GM21526 (cell line): ENCODE results near the gene SRD5A1.

Experiments used
- ATAC-seq: cut with Tn5 transposase; IDR thresholded peaks from one replicate; pipeline ENCODE4 v1.9.1; 2021; ENCODE audit warnings: moderate library complexity; ENCODE audit not compliant: unreplicated experiment, low FRiP score

SRD5A1 gene

GRCh38 chr5:6680922-6681321, 47.7 kb downstream of the SRD5A1 start:
- ATAC-seq, result no peak

- ATAC-seq, result no peak
Observed at GRCh38 chr5:6681682-6682081, 48.4 kb downstream of the SRD5A1 start.

DNA sequence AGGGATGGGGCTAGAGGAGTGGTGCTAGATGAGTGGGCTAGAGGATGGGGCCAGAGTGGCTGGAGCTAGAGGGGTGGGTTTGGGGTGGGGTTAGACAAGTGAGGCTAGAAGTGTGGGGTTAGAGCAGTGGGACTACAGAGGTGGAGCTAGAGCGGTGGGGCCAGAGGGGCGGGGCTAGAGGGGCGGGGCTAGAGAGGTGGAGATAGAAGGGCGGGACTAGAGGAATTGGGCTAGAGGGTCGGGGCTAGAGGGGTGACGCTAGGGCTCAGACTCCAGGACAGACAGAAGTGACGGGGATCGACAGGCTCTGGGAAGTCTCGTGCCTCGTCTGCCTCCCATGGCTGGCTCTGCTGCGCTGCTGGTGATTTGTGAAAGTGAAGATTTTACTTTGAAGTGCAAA, 49.0 kb downstream of the SRD5A1 start:
- no peak for ATAC-seq

DNA sequence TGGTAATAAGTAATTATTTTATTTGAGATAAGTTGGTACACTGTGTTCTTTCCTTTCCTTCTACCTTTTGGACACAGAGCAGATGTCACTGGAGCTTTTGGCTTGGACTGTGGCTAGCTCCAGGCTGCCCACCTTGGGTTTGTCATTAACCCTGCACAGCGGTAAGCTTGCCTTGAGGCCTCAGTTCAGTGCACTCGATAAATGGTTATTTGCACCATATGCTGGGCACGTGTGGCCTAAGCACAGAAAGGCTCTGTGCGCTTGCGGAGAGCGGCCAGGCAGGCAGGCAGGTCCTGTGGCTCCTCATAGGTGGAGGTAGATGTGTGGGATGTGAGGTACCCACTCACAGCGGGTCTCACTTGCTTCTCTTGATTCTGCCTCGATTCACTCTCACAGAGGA, 50.0 kb downstream of the SRD5A1 start:
- ATAC-seq, result no peak

GRCh38 chr5:6684075-6684474, 50.8 kb downstream of the SRD5A1 start:
- no peak for ATAC-seq

DNA sequence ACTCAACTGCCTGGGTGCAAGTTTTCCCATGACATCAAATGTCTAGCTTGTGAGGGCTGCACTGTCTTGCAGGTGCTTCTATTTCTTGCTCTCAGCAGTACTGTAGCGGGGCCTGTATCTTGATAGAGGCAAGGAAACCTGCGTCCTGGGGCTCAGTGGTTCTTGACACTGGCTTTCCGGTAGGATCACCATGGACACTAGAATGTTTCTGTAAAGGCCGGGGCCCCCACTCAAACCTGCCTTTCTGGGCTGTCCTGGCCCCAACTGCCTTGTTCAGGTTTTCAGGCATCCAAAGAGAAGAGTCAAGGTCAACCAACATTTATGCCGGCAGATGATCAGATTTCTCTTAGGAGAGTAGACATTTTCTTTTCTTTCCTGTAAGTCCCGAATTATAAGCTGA, 53.3 kb downstream of the SRD5A1 start:
- no peak for ATAC-seq

DNA sequence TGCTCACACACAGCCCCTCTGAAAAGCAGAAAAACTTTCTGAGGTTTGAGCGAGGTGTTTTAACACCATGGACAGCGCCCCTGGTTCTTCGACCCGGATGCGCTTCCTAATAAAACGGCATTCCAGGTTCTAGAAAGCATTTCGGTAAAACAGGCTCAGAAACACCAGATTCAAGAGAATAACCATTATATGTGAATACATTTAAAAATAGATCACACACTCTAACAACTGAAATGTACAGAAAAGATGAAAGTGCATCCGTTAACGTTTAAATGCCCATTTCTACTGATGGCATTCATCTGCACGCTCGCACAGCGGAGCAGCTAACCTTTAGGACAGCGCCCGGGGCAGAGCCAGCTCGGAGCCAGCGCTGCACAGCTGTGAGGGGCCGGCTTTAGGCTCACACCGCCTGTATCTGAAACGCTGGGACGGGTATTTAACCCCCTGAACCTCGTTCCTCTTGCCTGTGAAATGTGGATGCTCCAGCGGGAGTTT, 53.7 kb downstream of the SRD5A1 start:
- no peak for ATAC-seq

- no peak for ATAC-seq
Observed at GRCh38 chr5:6687505-6687904, 54.3 kb downstream of the SRD5A1 start.

- no peak for ATAC-seq
Observed at GRCh38 chr5:6692906-6693305, 59.7 kb downstream of the SRD5A1 start.

- no peak for ATAC-seq
Observed at GRCh38 chr5:6698696-6699095, 65.5 kb downstream of the SRD5A1 start.

GRCh38 chr5:6699357-6699756, 66.1 kb downstream of the SRD5A1 start:
- ATAC-seq, result no peak

DNA sequence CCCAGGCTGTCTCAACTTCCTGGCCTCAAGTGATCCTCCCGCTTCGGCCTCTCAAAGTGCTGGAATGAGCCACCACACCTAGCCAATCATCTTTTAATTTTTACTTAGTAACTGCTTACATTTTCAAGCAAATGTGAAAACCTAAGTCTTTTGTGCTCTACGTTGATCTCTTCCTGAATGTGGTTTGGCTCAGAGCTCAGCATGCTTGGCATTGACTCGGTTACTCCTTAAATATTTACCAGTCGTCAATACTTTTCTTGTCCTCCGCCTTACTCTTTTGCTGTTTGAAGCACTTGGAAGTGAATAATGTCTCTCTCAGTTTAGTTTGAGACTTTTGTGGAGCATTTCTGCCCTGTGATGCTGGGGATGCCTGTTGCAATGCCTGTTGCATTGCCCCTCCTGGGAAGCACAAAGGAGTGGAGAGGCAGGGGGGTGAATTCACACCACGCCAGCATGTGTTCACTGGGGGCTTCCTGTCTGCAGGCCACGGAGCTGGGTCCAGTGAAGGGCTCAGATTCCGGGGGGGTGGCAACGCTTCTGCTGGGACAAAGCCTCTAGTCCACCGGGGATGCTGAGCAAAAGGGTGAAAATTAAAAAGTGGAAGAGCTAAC, 66.9 kb downstream of the SRD5A1 start:
- ATAC-seq, result no peak

DNA sequence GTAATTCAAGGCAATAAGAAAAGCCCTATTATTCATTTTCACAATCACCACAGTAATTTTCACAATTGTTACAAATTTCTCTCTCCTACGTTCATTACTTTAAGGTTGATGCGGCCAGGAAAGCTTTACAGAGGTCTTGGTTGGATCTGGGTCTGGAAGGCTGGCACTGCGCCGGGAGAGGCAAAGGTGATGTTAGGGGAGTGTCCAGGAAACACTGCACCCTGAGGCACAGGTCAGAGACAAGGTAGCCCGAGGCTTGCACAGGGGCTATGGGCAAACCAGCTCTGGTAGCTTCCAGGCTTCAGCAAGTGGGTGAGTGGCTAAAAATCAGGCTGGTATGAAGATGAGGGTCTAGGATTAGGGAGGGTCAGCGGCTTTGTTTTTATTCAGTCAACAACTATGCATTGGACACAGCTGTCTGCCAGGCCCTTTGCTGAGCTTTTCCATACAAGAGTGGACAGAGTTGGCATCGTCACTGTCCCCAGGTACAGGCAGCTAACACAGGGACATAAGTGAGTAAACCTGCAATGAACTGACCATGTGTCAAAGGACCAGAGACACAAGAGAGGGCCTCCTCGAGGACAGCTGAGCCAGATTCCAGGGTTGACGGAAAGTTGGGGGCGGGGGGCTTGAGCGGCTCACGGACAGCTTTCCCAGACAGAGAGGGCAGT, 67.6 kb downstream of the SRD5A1 start:
- no peak for ATAC-seq

DNA sequence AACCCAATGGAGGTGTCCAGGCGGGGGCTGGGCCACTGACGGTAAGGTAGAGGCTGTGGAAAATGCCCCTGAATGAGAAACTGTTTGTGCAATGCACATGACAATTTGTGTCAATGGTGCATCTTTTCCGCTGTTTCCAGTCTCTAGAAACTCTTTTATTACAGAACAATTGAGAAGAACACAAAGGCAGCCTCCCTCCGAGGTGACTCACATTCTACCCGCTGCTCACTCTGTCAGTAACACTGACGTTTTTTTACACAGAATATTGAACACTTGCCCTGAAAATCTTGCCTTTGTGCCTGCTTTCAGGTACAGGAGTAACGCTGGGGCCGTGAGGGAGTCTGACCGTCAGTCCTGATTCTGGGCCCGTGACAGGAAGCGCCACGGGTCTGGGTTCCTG, 68.3 kb downstream of the SRD5A1 start:
- ATAC-seq, result no peak

GRCh38 chr5:6702633-6703032, 69.4 kb downstream of the SRD5A1 start:
- no peak for ATAC-seq

DNA sequence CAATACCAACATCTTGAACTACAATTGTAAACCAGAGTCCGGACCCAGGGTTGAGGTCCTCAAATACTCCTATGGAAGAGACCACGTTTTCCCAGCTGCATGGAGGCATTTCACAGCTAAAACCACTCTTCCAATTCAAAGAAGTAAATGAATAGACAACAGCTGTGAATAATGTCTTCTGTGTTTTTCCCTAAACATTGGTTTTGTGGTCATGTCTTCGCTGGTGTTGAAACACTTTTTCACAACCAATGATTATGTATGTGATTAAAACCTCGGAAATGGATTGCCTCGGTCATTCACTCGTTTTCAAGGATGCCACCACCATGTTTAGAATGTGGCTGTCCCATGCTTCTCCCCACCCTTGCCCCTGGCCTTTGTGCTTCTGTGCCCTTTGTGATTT, 70.6 kb downstream of the SRD5A1 start:
- no peak for ATAC-seq

GRCh38 chr5:6704361-6704851, 71.2 kb downstream of the SRD5A1 start:
- no peak for ATAC-seq

DNA sequence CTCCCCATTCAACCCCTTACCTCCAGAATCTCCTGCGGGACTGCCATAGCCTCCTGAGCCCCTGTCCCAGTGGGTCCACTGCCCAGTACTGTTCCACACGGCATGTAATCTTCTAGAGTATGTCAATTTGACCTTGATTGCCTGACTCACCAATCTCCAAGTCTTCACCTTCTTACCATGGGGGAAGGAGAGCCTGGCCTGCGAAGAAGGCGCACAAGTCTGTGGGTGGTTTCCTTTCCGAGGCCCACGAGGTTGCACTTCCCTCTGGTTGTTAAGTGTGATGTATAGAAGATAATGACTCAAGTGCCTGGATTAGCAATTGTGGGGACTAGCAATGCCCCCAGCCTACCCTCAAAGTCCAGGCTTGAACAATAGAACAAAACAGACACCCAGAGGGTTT, 71.8 kb downstream of the SRD5A1 start:
- peak; percentile 83 for ATAC-seq

DNA sequence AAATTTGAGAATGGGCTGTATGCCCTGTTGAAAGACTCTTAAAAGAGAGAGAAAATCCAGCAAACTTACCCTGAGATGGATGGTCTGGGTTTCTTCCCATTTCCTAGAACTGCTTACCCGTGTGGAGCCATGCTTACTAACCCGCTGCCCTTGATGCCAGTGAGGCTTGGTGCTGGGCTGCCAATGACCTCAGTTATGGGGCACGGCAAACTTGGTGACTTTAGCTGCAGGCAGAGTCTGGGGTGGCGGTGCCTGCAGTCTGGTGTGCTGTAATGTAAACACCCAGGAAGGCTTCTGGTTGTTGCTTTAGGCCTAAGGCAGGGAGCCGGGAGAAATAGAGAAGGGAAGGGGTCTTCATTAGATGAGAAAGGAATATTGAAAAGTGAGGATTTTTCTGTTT, 72.7 kb downstream of the SRD5A1 start:
- ATAC-seq, result no peak

DNA sequence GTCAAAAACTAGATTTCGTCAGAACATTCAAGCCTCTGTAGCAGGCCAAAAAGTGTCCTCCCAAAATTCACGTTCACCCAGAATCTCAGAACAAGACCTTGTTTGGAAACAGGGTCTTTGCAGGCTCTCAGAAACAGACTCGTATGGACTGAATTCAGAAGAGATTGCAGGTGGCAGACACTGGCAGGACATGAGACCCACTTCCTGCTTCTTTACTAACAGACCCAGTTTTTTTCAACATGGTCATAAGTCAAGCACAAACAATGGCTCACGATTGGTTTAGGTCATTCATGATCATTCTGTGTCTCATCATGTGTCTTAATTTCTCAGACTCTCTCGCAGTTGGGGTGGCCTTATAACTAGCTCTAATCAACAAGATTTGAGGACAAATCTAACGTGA, 74.6 kb downstream of the SRD5A1 start:
- no peak for ATAC-seq

GRCh38 chr5:6708814-6709213, 75.6 kb downstream of the SRD5A1 start:
- ATAC-seq, result no peak

DNA sequence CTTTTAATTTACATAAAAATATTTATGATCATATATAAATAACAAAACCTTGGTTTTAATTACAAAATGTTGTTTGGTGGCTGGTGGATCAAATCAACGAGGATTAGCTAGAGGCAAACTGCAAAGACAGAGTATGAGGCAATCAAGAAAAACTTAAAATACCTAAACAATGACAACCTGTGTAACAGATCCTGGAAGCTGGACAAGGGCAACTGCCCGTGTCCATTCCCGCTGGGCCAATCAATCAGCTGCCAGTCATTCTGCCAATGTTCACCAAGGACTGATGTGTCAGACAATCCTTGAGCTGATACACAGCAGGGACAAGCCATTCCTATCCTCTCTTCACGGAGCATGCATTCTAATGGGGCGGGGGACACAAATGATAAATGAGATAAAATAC, 76.8 kb downstream of the SRD5A1 start:
- no peak for ATAC-seq
